Omental fat pad (tissue), 4 donors: ENCODE results near the gene FIBCD1. TPM values are rescaled to one million over a fixed set of nuclear protein-coding genes. Genes with fewer than 3 reads are reported as not detected.

Experiments
- ATAC-seq: fragments of 150-250 bp; one replicate; pipeline ENCODE4 v1.9.1; 2016; ENCODE audit warnings: mild to moderate bottlenecking, moderate library complexity; ENCODE audit not compliant: low FRiP score
- DNase-seq: peaks from one replicate; pipeline ENCODE4 v3.0.0-alpha.2; 2019; ENCODE audit warnings: low spot score
- total RNA-seq, 4 donors: library from RNA; depleted of rRNA; stranded (reverse); fragments of >200 nt; gene quantifications; one replicate each; pipeline ENCODE4 v1.1.0, GENCODE V29; 2016
- TF ChIP-seq, protein P1 (sequence below), 3 donors: fragments of 450-650 bp; IDR thresholded peaks; one replicate each; pipeline ENCODE4 v1.5.1; 2016 to 2017; ENCODE audit warnings: antibody characterized with exemption in 3 of 3, mild to moderate bottlenecking in 3 of 3, moderate library complexity in 2 of 3

The FIBCD1 gene, protein sequence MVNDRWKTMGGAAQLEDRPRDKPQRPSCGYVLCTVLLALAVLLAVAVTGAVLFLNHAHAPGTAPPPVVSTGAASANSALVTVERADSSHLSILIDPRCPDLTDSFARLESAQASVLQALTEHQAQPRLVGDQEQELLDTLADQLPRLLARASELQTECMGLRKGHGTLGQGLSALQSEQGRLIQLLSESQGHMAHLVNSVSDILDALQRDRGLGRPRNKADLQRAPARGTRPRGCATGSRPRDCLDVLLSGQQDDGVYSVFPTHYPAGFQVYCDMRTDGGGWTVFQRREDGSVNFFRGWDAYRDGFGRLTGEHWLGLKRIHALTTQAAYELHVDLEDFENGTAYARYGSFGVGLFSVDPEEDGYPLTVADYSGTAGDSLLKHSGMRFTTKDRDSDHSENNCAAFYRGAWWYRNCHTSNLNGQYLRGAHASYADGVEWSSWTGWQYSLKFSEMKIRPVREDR
- 1 to 10 TPM in 1 of 4 donors, not detected in 3; 1.6 TPM for total RNA-seq

DNA sequence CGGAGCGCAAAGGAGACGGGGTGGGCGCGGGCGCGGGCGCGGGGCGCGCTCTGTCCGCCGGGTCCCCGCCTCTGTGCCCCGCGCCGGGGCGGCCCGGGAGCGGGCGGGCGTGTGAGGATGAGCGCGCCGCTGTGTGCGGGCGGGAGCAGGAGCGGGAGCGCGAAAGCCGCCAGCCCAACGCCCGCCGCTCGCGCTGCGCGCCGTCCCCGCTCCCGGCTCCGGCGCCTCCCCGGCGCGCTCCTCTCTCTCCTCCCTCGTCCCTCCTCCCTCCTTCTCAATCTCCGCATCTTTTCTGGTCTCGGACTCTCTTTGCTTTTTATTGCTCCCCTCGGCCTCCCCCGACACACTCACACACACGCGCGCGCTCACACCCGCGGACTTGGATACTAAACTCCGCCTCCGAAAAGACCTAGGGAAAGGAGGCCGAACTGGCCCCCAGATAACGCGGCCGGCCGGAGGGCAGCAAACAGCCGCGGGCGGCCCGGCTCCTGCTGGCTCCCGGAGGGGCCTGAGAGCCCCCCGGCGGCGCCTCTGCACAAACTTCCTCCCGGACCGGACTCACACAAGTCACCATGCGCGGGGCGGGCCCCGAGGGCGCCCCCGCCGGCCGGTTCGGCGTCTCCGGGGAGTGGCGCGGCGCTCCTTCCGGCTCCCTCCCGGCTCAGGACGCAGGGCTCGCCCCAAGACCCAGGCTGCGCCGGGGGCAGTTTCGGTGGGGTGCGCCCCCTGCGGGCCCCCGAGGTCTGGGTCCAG, at the start of gene FIBCD1:
FIBCD1 (minus strand) TSS at position 596 of the 753 bp plus-strand sequence. CDS start 640 bp downstream, outside the sequence.
- ATAC-seq: no peak
- TF ChIP-seq, protein P1, sequence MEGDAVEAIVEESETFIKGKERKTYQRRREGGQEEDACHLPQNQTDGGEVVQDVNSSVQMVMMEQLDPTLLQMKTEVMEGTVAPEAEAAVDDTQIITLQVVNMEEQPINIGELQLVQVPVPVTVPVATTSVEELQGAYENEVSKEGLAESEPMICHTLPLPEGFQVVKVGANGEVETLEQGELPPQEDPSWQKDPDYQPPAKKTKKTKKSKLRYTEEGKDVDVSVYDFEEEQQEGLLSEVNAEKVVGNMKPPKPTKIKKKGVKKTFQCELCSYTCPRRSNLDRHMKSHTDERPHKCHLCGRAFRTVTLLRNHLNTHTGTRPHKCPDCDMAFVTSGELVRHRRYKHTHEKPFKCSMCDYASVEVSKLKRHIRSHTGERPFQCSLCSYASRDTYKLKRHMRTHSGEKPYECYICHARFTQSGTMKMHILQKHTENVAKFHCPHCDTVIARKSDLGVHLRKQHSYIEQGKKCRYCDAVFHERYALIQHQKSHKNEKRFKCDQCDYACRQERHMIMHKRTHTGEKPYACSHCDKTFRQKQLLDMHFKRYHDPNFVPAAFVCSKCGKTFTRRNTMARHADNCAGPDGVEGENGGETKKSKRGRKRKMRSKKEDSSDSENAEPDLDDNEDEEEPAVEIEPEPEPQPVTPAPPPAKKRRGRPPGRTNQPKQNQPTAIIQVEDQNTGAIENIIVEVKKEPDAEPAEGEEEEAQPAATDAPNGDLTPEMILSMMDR (IDR thresholded peaks at IDR 0.05): no peak

DNA sequence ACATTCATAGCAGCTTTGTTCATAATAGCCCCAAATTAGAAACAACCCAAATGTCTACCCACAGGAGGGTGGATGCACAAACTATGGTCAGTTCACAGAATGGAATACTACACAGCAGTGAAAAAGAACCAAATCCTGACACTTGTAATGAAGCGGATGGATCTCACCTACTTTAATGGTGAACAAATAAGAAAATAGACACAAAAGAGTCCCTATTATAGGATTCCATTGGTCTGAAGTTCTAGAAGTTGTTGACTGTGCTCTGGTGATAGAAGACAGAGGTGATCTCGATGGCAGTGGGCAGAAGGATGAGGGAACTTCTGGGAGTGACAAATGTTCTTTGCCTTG, 49.3 kb upstream of the FIBCD1 start:
- ATAC-seq (no peak), DNase-seq (no peak)
- TF ChIP-seq, protein P1 (IDR thresholded peaks at IDR 0.05): no peak

More for the DNA sequence above, at the start of gene FIBCD1:
- DNase-seq: no peak

DNA sequence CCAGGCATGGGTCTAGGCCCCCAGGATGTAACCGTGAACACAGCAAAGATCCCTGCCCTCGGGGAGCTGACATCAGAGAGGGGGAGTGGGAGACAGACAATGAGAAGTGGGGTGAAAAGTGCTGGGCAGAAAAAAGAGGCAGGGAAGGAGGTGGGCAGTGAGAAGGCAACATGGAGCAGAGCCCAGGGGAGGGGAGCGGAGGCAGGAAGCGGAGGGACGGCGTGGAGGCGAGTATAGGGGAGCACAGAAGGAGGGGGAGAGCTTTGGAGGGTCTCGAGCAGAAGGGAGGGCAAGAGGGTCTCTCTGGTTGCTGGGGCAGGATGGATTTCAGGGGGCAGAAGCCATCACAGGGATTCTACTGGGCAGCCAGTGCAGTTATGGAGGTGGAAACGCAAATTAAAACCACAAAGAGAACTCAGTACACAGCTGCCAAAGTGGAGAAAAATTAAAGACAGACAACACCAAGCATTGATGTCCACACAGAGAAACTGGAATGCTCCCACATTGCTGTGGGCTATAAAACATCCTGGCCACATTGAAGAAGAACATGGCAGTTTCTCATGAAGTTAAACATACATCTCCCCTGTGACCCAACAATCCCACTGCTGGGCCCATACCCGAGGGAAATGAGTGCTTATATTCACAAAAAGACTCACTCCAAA, 48.8 kb upstream of the FIBCD1 start:
- no peak for ATAC-seq
- TF ChIP-seq, protein P1 (IDR thresholded peaks at IDR 0.05): no peak
- DNase-seq: no peak

DNA sequence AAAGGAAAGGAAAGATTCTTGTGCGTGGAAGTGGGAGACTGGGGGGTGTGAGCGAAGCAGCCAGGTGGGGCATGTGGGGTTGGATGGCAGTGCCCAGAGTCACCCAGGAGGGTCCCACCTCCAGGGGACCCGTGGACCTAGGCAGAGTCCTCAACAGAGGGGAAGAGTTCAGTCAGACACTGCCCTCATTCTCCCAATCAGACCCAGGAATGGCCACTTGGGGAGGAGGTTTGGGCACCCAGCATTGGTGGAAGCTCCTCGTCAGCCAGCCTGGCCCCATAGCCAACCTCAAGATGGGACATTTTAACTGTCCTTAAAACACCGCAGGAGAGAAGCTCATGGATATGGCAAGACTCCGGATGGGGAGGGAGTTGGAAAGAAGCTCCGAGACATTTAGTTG, 48.0 kb upstream of the FIBCD1 start:
- DNase-seq: no peak
- TF ChIP-seq, protein P1 (IDR thresholded peaks at IDR 0.05): no peak
- ATAC-seq: no peak

DNA sequence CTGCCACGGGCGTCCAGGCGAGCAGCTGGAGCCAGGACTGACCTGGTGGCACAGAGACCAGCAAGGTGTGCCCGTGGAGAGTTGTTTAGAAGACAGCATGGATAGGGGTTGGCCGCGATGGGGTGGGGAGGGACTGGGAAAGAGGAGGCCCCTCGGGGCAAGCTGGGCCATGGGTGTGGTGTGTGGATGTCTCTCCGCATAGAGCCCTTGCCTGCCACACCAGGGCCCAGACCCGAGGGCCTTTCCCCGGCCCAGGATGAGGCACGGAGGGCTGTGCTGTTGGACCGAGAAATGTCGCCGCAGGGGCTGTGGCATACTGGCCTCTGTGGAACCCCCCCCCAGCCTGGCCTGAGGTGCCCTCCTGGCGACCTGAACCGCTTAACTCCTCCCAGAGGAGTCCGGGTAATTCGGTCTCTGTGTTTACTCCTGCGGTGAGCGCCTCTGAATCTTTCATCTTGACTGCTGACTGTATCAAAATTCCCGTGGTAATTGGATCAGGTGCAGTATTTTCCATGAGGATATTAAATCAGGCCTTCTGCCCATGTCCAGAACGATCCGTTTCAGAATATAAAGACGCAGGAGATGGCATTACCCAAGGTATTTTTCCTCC, 47.4 kb upstream of the FIBCD1 start:
- no peak for ATAC-seq
- TF ChIP-seq, protein P1 (IDR thresholded peaks at IDR 0.05): no peak

DNA sequence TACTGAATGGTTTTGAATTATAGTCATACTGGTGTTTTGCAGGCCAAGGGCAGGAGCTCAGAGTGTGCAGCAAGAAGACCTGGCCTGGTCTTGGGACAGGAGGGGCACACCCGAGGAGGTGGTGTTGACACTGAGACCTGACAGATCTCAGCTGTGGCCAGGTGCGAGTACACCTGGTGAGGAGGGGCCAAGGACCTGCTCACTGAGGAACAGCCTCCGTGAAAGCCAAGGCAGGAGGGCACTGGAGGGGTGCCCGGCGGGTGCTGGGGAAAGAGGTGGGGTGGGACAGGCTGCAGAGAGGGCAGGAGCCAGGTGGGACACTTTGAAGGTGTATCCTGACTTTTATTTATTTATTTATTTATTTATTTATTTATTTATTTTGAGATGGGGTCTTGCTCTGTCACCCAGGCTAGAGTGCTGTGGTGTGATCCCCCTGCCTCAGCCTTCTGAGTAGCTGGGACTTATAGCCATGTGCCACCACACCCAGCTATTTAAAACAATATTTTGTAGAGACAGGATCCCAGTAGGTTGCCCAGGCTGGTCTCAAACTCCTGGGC, 46.6 kb upstream of the FIBCD1 start:
- TF ChIP-seq, protein P1 (IDR thresholded peaks at IDR 0.05): no peak
- no peak for DNase-seq
- ATAC-seq: no peak

More for the DNA sequence above, 47.4 kb upstream of the FIBCD1 start:
- DNase-seq: no peak
